Stimulated activated CD8-positive, alpha-beta memory T cell treated with anti-CD3 and anti-CD28 coated beads, Interleukin-7, amount 100 ng/mL, for 4 hours (primary cell): ENCODE data around the gene TUBAL3.
"Not testable (repeated sequence)": the region's sequence is repeated elsewhere in the genome, so short reads cannot be mapped to it uniquely, and the experiment has no call there.

Experiments used
- DNase-seq, 2 donors: peaks; one replicate each; pipeline ENCODE4 v3.0.0-alpha.2; 2020; ENCODE audit warnings: low read depth in 2 of 2

The TUBAL3 gene

DNA sequence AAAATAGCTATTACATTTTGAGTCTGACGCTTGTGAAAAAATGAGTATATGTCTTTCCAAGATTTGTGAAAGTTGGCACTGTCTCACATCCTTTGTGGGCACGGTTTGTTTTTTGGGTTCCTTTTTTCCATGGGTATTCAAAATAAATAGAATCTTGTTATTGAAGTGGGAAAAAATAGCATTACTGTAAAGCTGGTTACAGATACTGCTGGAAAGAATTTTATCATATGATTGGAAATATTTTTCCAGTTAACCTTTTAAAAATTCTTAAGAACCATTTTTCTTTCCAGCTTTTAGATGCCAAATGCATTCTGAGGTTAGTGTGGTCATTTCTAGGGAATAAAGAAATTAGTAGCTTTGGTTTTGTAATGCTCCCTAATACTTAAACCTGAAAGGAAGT, 19.1 kb upstream of the TUBAL3 start:
- DNase-seq, result no peak

DNA sequence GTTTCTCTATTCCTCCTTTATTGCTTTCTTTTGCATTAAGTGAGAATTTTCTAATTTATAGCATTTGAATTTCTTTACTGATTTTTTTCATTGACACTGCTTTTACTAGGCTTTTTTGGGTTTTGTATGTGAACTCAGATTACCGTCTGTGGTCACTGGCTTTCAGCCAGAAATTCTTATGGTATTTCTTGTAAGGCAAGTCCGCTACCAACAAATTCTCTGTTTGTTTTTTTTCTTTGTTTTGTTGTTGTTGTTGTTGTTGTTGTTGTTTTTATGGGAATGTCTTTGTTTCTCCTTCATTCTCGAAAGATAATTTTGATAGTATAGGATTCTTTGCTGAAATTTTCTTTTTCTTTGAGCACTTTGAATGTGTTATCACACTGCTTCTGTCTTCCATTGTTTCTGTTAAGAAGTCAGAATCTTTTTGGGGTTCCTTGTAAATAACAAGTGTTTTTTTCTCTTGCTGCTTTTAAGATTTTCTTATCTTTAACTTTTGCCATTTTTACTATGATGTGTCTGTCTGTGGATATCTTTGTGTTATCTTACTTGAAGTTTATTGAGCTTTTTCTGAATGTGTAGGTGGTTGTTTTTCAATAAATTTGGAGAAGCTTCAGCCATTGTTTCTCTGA, 15.0 kb upstream of the TUBAL3 start:
- no peak for DNase-seq

DNA sequence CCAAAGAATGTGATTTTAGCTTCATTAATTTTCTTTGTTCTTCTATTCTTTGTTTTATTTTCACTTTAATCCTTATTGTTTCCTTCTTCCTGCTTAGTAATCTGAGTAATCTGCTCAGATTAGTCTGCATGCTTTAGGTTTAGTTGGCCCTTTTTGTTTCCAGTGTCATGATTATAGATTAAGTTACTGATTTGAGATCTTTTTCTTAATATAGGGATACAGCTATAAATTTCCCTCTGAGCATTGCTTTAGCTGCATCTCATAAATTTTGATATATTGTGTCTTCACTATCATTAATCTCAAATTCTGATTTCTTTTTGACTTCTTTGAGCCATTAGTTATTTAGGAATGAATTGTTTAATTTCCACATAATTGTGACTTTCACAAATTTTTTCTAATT, 14.0 kb upstream of the TUBAL3 start:
- no peak for DNase-seq

DNA sequence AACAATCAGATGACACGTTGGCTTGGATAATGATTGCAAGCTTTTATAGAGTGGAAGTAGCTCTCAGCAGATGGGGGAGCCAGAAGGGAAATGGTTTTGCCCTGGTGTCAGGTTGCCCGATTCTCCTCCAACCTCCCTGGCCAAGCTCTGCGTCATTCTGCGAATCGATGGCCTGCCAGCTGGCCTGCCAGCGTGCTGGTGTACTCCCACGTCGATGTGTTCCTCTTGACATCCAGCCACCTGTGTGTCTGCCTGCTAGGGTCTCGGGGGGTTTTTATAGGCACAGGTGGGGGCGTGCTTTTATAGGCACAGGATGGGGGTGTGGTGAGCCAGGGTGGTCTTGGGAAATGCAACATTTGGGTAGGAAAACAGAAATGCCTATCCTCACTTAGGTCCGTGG, 12.4 kb upstream of the TUBAL3 start:
- no peak for DNase-seq

DNA sequence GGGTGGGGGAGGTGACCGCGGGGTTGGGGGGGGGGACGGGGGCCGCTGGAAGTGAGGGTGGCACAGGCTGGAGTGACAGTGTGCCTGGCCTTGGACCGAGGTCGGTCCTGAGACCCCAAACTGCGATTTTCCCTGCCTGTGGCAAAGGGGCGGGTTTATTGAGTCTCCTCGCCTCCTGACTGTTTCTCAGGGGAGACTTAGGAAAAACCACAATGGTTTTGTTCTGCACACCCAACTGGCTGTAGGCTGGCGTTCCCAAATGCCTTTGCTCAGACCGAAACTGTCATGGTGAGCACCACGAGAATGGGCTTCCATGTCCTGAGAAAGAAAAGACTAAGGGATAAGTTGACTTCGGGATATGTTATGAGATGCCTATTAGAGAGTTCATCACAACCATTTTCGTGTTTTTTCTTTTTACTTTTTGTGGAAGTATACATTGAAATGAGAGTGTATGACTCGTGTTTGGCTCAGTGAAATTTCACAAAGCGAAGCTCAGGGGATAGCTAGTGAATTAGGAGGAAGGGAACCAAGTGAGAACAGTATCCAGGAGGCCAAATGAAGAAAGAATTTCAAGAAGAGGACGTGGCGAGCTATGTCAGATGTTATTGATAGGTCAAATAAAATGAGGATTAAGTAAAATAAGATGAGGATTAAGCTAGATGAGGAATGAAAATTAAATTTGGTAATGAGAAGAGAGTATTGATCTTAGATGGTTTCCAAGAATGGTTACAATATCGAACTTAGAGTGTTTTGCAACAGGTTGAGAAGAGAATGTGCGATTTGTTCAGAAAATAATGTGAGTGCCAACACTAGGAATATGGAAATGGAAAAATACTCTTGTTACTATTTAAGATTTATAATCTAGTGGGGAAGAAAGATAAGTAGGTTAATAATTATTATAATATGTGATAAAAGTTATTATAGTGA, 8.6 kb upstream of the TUBAL3 start:
- no peak for DNase-seq

DNA sequence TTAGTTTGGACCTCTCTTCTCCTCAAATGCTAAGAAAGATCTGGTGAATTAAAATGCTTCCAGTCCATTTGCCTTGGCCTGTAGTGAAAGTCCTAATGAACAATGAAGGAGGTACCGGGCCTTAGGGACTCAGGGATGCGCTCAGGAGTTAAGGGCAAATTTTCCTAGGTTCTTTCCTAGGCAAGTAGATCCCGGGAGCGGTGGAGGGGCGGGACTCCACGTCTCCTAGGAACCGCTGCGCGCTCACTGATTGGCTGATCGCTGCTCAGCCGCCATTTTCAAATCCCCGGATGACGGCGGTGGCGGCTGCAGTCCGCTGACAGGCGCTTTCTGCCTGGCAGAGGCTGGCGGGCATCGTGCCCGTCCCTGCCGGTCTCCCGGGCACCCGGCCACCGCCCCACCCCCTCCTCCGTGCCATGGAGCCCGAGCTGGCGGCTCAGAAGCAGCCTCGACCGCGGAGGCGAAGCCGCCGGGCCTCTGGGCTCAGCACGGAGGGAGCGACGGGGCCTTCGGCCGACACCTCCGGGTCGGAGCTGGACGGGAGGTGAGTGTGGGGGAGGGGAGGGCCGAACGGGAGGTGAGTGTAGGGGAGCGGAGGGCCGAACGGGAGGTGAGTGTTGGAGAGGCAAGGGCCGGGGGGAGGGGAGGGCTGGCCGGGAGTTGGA, 7.8 kb upstream of the TUBAL3 start, which contains the start of gene NET1:
TSS of gene NET1 (plus strand) at position 281 of the 665 bp plus-strand sequence. CDS start at position 417, 136 bp downstream.
- peak; percentile 24 to 43 for DNase-seq

DNA sequence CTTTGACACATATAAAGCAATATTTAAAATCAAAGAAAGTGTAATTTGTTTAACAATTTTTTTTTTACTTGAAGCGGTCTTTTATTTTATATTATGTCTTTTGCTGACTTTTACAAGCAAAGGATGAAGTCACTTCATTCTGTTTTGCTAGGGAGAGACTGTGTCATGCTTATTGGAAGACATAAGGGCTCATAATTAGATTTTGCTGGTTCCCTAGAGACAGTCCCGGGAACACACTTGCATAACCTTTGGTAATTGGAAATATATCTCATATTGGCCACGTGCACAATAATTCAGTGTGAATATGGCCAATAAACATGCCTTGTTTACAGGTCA, 7.3 kb upstream of the TUBAL3 start:
- DNase-seq, result no peak

DNA sequence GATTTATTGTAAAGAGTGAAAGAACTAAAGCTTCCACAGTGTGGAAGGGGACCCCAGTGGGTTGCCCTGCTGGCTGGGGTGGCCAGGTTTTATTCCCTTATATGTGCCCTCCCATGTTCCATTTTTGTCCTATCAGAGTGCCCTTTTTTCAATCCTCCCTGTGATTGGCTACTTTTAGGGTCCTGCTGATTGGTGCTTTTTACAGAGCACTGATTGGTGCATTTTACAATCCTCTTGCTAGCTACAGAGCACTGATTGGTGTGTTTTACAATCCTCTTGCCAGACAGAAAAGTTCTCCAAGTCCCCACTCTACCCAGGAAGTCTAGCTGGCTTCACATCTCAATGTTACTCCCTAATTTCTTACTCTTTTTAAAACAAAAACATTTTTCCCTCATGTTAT, 6.2 kb upstream of the TUBAL3 start:
- not testable (repeated sequence) for DNase-seq

DNA sequence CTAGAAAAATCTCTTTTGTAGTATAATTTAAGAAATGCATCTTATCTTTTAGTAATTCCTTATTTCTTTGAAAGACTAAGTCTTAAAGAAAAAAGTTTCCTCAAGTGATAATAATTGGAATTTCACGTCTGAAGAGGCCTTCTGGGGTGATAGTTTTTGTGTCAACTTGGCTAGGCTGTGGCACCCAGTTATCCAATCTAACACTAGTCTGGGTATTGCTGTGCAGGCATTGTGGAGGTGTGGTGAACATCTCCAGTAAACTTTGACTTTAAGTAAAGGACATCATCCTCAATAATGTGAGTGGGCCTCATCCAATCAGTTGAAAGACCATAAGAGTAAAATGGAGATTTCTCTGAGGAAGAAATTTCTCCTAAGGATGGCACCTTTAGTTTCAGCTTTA, 2.3 kb upstream of the TUBAL3 start:
- no peak for DNase-seq

DNA sequence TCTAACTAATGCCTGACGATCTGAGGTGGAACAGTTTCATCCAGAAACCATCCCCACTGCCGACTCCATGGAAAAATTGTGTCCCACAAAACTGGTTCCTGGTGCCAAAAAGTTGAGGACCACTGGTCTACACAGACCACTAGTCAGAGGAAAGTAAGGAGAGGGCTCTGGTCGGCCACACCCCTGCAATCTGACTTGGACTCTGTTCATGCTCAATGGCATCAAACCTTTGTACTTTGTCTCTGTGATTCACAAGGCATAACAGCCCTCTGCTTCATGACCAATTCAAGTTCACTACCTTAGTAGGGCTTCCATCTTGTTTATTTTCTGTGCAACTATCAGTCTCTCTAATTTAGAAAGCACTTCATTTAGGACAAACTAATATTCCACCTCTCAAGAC, 1.8 kb downstream of the TUBAL3 start:
- DNase-seq, result no peak

DNA sequence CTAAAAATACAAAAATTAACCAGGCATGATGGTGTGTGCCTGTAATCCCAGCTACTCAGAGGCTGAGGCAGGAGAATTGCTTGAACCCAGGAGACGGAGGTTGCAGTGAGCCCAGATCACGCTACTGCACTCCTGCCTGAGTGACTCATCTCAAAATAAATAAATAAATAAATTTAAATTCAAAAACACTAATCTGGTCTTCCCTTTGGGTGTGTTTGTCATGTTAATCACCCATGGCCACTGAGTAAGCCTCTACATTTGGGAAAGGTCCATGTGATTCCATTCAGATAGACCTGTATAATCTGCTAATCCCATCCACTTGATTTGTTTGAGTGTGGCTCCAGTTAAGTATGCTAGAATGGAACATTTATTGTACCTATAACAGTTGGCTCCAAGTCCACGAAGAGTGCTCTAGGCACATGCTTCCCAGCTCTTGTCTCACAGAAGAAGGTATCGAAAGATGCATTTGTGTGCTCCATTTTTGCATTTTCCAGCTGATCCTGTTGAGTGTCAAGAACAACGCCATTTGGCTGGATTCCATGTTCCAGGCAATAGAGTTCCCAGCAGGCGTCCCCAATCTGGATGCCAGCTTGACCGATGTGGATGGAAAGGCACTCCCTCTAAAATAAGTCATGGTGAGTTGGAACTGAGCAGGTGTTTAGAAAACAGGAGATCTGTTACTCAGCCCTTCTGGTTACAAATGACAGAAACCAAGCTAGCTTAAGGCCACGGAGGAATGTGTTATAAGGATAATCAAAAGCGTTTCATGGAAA, 4.0 kb downstream of the TUBAL3 start:
- DNase-seq, result no peak

DNA sequence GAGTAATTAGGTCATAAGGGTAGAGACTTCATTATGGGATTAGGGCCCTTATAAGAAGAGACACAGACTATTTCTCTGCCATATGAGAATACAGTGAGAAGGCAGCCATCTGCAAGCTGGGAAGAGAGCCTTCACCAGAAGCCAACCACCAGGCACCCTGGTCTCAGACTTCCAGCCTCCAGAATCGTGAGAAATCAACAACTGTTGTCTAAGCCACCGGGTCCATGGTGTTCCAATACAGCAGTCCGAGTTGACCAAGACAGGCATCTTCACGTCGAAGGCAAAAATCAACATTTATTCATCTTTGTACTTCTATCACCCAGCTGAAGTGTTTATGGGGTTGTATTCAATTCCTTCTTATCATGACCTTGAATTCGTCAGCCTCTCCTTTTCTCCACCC, 5.3 kb downstream of the TUBAL3 start:
- no peak for DNase-seq

DNA sequence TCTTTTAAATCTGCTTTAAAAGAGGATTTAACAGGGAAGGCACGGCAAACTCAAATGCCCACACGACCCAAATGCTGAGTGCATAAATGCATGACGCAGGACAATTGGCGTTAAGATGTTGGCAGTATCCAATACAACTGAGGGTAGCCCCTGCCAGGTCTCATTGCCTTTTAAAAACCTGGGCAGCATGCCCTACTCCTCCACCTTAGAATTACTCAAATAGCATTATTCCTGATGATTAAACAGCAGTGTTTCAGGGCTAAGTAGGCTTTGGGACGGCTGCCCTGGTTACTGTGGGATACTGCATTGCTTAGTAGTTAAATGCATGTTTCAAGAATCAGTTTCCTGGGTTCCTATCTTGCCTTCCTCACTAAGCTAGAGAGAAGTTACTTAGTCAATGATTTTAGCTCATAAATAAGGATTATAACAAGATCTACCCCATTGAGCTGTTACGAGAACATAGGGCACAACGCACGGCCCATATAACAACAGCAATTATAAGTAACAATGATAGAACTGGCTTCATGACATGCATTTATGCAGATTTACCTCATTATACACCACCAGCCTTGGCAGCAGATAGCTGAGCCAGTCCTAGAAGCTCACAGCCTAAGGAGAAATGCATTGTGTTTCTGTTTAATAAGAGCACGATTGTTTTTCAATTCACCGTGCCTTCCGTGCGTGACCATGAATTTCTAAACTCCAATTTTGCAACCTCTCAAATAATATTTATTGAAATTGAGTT, 7.9 kb downstream of the TUBAL3 start:
- DNase-seq, result no peak

DNA sequence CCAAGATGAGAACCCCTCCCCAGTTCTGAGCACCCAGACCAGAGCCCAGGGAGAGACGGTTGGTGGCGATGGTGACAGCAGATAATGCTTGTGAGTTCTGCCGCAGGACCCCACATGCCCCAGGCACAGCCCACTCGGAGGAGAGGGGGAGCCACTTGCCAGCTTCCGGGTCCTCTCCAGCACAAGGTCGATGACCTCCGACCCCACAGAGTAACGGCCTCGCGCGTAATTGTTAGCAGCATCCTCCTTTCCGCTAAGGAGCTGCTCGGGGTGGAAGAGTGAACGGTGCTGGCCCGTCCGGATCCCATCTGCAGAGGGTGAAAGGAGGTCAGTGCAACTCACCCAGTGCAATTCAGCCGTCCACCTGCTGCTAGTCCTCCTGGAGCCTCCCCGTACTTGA, 9.5 kb downstream of the TUBAL3 start:
- no peak for DNase-seq

DNA sequence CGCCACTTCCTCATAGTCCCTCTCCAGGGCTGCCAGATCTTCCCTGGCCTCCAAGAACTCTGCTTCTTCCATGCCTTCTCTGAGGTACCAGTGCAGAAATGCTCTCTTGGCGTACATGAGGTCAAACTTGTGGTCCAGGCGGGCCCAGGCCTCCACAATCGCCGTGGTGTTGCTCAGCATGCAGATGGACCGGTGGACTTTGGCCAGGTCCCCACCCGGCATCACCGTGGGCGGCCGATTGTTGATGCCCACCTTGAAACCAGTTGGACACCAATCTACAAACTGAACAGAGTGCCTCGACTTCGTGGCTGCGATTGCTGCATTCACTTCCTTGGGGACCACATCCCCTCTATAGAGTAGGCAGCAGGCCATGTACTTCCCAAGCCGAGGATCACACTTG, 11.1 kb downstream of the TUBAL3 start:
- no peak for DNase-seq

DNA sequence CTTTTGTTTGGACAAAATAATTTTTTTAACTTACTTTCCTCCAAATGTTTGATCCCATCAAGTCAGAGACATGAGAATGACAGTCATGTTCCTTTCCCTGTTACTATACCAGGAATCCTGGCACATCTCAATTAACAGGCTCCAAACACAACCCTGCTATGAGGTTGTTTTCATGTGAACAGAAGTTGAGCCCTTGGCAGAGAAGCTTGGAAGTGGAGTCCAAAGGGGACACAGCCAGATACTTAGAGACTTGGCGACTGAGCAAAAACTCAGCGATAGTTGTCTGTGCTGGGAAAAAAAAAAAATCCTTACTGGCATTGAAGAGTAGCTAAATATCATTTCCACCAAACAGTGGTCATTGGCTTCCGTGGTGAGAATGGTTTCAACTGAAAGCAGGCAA, 12.8 kb downstream of the TUBAL3 start:
- no peak for DNase-seq

DNA sequence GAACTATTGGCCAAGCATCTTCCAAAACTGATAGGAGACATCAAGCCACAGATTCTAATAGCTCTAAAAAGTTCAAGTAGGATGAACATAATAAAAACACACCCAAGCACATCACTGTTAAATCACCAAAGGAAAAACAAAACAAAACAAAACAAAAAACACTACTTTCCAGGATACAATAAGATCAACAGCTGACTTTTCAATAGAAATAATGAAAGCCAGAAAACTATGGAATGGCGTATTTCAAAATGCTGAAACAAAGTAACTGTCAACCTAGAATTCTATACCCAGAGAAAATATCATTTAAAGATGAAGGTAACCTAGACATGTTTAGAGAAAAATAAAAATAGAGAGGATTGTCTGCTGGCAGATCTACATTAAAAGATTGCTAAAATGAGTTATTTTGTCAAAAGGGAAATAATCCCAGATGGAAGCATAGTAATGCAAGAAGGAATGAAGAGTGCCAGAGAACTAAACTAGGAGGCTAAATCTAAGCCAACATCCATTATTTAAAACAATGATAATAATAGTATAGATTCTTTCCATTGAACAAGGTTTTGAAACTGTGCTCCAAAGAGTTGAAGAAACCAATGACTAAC, 13.9 kb downstream of the TUBAL3 start:
- DNase-seq, result no peak

DNA sequence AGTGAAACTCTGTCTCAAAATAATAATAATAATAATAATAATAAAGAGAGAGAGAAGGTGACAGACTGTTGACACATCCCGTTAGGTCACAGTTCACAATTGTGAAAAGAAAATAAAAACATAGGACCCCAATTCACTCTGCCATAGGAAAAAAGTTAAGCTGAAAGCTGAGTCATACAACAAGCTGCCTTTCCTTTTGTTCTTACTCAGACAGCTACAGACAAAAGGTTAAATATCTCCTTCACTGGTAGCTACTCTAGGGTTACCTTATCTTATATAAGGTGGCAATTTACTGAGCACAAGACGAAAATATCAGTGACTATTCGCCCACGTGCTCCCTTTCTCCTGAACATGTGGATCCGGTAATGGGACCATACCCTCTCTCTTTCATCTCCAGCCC, 17.5 kb downstream of the TUBAL3 start:
- no peak for DNase-seq

DNA sequence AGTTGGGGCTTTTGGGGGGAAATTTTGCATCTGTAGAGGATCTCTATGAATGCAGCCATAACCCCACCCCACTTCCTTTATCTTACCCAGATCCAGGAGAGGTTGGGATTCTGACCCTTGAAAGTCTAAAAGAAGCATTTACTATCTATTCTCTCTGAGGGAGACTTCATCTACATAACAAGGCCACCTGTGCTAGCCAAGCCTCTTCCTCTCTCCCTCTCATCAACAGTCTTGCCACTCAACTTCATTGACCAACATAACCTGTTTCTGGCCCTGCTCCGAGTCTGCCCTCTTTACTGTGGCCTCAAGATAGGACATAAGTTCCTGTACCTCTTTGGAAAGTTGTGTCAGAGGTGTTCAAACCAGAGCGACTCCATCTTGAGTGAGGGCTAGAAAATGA, 19.4 kb downstream of the TUBAL3 start:
- DNase-seq, result no peak

DNA sequence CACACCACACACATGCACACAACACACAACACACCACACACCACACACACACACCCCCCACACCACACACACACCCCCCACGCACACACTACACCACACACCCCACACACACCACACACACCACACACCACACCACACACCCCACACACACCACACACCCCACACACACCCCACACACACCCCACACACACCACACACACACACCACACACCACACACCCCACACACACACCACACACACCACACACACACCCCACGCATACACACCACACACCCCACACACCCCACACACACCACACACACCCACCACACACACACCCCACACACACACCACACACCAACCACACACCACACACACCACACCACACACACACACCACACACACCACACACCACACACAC, 23.4 kb downstream of the TUBAL3 start:
- DNase-seq, result no peak

DNA sequence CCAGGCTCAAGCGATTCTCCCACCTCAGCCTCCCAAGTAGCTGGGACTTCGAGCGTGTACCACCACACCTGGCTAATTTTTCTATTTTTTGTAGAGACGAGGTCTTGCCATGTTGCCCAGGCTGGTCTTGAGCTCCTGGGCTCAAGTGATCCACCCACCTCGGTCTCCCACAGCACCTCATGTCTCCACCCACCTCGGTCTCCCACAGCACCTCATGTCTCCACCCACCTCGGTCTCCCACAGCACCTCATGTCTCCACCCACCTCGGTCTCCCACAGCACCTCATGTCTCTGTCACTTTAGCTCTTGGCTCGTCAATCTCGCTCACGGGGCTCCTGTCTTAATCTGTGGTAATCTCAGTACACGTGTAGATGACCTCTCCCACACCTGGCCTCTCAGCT, 24.2 kb downstream of the TUBAL3 start:
- not testable (repeated sequence) for DNase-seq
